CD4-positive, CD25-positive, alpha-beta regulatory T cell (primary cell): ENCODE data around the gene DUSP1. TPM values are rescaled to one million over a fixed set of nuclear protein-coding genes. Genes with fewer than 3 reads are reported as not detected.

Experiments used
- ATAC-seq, 2 donors: fragments of 150-1000 bp; cut with Tn5 transposase; one replicate each; pipeline ENCODE4 v1.10.0; 2021; ENCODE audit warnings: low read depth in 2 of 2, moderate number of reproducible peaks in 2 of 2, moderate library complexity in 1 of 2
- DNase-seq, 3 donors: peaks; one replicate each; pipeline versions ENCODE4 v3.0.0 to v3.0.0-alpha.2; 2012 to 2022; ENCODE audit warnings: mixed read lengths in 1 of 3
- H3K27ac ChIP-seq: one replicate; pipeline ENCODE4 v1.7.0; 2013; ENCODE audit warnings: mild to moderate bottlenecking, low read length; ENCODE audit not compliant: insufficient read depth, poor library complexity, severe bottlenecking
- H3K27me3 ChIP-seq: one replicate; pipeline ENCODE4 v1.7.0; 2013; ENCODE audit warnings: low read length; ENCODE audit not compliant: control insufficient read depth, insufficient read depth
- H3K36me3 ChIP-seq: one replicate; pipeline ENCODE4 v1.7.0; 2013; ENCODE audit warnings: mild to moderate bottlenecking, low read length, moderate library complexity; ENCODE audit not compliant: control insufficient read depth, insufficient read depth
- H3K4me1 ChIP-seq: 2 replicates; pipeline ENCODE4 v1.7.0; 2013; ENCODE audit warnings: mild to moderate bottlenecking, low read length; ENCODE audit not compliant: insufficient read depth, control insufficient read depth, poor library complexity, severe bottlenecking
- H3K4me3 ChIP-seq: one replicate; pipeline ENCODE4 v1.7.0; 2013; ENCODE audit warnings: low read depth, mild to moderate bottlenecking, low read length, moderate library complexity
- H3K9me3 ChIP-seq, 2 experiments: 1 replicate in 1 of 2; 2 replicates in 1 of 2; pipeline ENCODE4 v1.7.0; 2013; ENCODE audit warnings: low read length in 2 of 2, mild to moderate bottlenecking in 1 of 2, moderate library complexity in 1 of 2; ENCODE audit not compliant: control insufficient read depth in 2 of 2
- H3K27ac Mint-ChIP-seq, 3 donors: one replicate each; pipeline ENCODE4 v1.8.0; 2020 to 2022; ENCODE audit warnings: mild to moderate bottlenecking in 3 of 3, mixed read lengths in 3 of 3, moderate library complexity in 2 of 3
- H3K27me3 Mint-ChIP-seq: one replicate; pipeline ENCODE4 v1.8.0; 2022; ENCODE audit warnings: mild to moderate bottlenecking, mixed read lengths
- H3K36me3 Mint-ChIP-seq: one replicate; pipeline ENCODE4 v1.8.0; 2020; ENCODE audit warnings: mixed read lengths
- H3K4me1 Mint-ChIP-seq, 4 donors: one replicate each; pipeline ENCODE4 v1.8.0; 2020 to 2022; ENCODE audit warnings: mixed read lengths in 4 of 4, mild to moderate bottlenecking in 1 of 4
- H3K4me3 Mint-ChIP-seq, 4 donors: one replicate each; pipeline ENCODE4 v1.8.0; 2020 to 2022; ENCODE audit warnings: mild to moderate bottlenecking in 4 of 4, mixed read lengths in 4 of 4, moderate library complexity in 3 of 4
- H3K9me3 Mint-ChIP-seq, 7 donors: one replicate each; pipeline ENCODE4 v1.8.0; 2020 to 2022; ENCODE audit warnings: mixed read lengths in 7 of 7, mild to moderate bottlenecking in 3 of 7, moderate library complexity in 2 of 7
- polyA plus RNA-seq, 4 donors: library from polyadenylated mRNA; unstranded; fragments of 300-500 nt; fragmentation: Illumina TruSeq; gene quantifications; one replicate each; pipeline ENCODE4 v1.2.3, GENCODE V29; 2021
- total RNA-seq: library from RNA; stranded (reverse); gene quantifications from one replicate; pipeline ENCODE4 v1.2.3, GENCODE V29; 2022

Gene DUSP1, protein sequence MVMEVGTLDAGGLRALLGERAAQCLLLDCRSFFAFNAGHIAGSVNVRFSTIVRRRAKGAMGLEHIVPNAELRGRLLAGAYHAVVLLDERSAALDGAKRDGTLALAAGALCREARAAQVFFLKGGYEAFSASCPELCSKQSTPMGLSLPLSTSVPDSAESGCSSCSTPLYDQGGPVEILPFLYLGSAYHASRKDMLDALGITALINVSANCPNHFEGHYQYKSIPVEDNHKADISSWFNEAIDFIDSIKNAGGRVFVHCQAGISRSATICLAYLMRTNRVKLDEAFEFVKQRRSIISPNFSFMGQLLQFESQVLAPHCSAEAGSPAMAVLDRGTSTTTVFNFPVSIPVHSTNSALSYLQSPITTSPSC
- total RNA-seq (2,095 TPM), polyA plus RNA-seq (100 to 1,000 TPM; 298 to 551 (median 412) TPM)

DNA sequence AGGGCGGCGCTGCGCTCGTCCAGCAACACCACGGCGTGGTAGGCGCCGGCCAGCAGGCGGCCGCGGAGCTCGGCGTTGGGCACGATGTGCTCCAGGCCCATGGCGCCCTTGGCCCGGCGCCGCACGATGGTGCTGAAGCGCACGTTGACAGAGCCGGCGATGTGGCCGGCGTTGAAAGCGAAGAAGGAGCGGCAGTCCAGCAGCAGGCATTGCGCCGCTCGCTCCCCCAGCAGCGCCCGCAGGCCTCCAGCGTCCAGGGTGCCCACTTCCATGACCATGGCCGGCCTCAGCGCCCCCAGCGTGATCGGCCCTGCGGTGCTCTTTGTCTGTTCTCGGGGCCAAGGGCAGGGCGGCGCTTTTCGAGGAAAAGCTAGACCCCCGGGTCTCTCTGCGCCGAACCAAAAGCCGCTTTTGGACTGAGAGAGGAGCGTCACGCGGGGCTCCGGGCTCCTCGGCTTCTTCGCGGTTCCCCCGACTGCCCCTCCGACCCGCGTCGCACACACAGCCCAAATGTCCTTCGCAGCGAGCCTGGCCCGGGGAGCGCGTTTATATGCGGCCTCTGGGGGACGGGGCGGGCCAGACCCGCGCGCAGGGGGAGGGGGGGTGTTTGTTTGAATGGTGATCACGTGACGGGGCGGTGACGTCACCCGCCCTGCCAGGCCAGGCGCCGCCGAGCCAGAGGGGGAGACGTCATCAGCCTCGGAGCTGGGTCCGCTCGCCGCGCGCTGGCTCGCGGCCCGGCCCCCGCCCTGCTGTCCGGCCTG lies at the start of gene DUSP1:
TSS of gene DUSP1 (minus strand) at position 521 of the 764 bp plus-strand sequence. CDS start at position 278, 243 bp downstream.
- H3K27me3 ChIP-seq: no peaks in the 10 kb centered on the region
- peak within 1 kb of the TSS; percentile 94 to 99 (median 96) for H3K4me3 Mint-ChIP-seq
- H3K27ac Mint-ChIP-seq: peak within 1 kb of the TSS; percentile 97 to 100 (median 100)
- no peaks in the 10 kb centered on the region for H3K9me3 ChIP-seq
- DNase-seq (peak; percentile 94 to 99 (median 97)), ATAC-seq (peak; percentile 63 to 65)
- H3K4me3 ChIP-seq: peak within 1 kb of the TSS; percentile 99
- peak within 1 kb of the TSS; percentile 100 for H3K27ac ChIP-seq
- peaks cover 8% of the 10 kb centered on the region for H3K36me3 Mint-ChIP-seq
- H3K27me3 Mint-ChIP-seq: peaks cover 15% of the 10 kb centered on the region
- H3K9me3 Mint-ChIP-seq: peaks cover 0 to 2% (median 0%) of the 10 kb centered on the region in 7 donors
- peaks cover 25% of the 10 kb centered on the region for H3K36me3 ChIP-seq
- H3K4me1 Mint-ChIP-seq: peaks cover 23 to 78% (median 56%) of the 10 kb centered on the region in 4 donors
- H3K4me1 ChIP-seq: peaks cover 66% of the 10 kb centered on the region

DNA sequence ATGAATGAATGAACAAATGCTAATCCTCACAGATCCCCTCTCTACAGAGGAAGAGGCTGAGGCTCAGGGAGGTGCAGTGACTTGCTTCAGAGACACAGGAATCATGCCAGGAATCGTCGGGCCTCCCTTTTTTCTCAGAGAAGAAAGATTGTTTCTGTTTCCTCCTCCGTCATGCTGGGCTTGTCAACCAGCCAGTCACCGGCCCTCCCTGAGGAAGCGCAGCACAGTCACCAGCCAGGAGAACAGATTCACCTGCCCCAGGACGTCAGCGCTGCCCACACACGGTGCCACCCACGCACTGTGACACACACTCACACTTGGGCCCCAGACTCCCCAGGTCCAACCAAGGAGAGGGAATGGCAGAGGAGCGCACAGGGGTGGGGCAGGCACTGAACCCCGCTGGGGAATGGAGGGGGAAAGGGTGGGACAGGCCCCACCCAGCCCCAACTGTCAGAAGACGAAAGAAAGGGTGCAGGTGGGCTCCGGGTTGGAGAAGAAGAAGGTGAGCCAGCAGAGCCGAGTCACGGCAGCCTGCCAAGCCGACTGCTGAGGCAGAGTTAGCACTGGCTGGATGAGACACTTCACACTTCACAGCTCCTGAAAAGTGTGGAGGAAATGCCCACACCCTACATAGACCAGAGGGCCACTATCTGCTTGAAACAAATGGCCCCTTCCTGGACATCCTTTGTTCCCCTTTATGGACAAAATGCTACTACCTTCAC lies 49.2 kb upstream of the DUSP1 start:
- H3K9me3 Mint-ChIP-seq: peaks cover 0 to 3% (median 1%) of the 10 kb centered on the region in 7 donors
- no peaks in the 10 kb centered on the region for H3K4me1 Mint-ChIP-seq
- no peak for DNase-seq
- no peak overlapping the region for H3K4me3 ChIP-seq
- H3K27ac ChIP-seq: no peak overlapping the region
- H3K9me3 ChIP-seq: peaks cover 1% of the 10 kb centered on the region in 2 experiments
- no peaks in the 10 kb centered on the region for H3K27me3 ChIP-seq
- H3K36me3 ChIP-seq: no peaks in the 10 kb centered on the region
- no peaks in the 10 kb centered on the region for H3K36me3 Mint-ChIP-seq
- no peak overlapping the region for H3K27ac Mint-ChIP-seq
- H3K27me3 Mint-ChIP-seq: peaks cover 11% of the 10 kb centered on the region
- no peaks in the 10 kb centered on the region for H3K4me1 ChIP-seq
- no peak overlapping the region for H3K4me3 Mint-ChIP-seq
- ATAC-seq: no peak

DNA sequence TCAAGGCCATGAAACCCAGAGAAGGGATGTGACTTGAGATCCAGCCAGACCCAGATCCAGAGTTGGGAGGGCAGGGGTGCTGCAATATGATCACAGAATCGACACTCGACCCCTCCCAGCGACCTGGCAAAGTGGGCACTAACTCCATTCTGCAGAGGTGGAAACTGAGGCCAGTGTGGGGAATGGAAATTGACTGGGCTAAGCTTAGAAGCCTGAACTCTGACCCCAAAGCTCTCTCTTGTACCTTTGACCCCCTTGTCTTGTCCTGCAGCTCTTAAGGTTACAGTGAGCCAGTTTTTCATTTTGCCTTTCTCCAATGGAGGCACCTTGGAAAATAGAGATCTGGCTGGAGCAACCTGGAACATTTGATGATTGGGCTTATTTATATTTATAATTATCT lies 48.6 kb upstream of the DUSP1 start:
- no peaks in the 10 kb centered on the region for H3K4me1 Mint-ChIP-seq
- H3K9me3 Mint-ChIP-seq: peaks cover 0 to 2% (median 0%) of the 10 kb centered on the region in 7 donors
- DNase-seq (no peak), ATAC-seq (no peak)
- Histone ChIP-seq H3K27ac (no peak overlapping the region), H3K9me3 (no peaks in the 10 kb centered on the region), H3K4me3 (no peak overlapping the region), H3K36me3 (no peaks in the 10 kb centered on the region), H3K4me1 (no peaks in the 10 kb centered on the region), H3K27me3 (no peaks in the 10 kb centered on the region)
- H3K27ac Mint-ChIP-seq: peak overlapping the region in 1 of 3 donors; percentile 59
- no peaks in the 10 kb centered on the region for H3K36me3 Mint-ChIP-seq
- no peak overlapping the region for H3K4me3 Mint-ChIP-seq
- H3K27me3 Mint-ChIP-seq: peaks cover 11% of the 10 kb centered on the region

DNA sequence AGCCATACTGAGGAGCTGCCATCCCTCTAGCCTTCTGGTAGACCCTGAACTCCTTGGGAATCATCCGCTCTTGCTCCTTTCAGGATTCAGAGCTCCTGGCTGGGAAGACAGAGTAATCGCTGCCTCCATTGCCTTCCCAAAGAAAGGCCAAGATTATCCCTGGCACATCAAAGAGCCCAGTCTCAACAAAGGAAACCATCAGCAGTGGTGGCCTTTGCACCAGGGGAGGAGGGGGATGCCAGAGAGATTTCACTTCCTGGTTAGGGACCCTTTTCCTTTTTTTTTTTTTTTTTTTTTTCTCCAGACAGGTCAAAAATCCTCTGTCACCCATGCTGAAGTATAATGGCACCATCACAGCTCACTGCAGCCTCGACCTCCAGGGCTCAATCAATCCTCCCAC lies 47.1 kb upstream of the DUSP1 start:
- Mint-ChIP-seq H3K36me3 (no peaks in the 10 kb centered on the region), H3K27ac (no peak overlapping the region), H3K9me3 (peaks cover 0 to 2% (median 0%) of the 10 kb centered on the region in 7 donors), H3K4me1 (no peaks in the 10 kb centered on the region), H3K27me3 (peaks cover 19% of the 10 kb centered on the region), H3K4me3 (no peak overlapping the region)
- ATAC-seq (no peak), DNase-seq (no peak)
- no peaks in the 10 kb centered on the region for H3K36me3 ChIP-seq
- no peak overlapping the region for H3K4me3 ChIP-seq
- no peak overlapping the region for H3K27ac ChIP-seq
- H3K27me3 ChIP-seq: no peaks in the 10 kb centered on the region
- H3K9me3 ChIP-seq: no peaks in the 10 kb centered on the region
- H3K4me1 ChIP-seq: no peaks in the 10 kb centered on the region

DNA sequence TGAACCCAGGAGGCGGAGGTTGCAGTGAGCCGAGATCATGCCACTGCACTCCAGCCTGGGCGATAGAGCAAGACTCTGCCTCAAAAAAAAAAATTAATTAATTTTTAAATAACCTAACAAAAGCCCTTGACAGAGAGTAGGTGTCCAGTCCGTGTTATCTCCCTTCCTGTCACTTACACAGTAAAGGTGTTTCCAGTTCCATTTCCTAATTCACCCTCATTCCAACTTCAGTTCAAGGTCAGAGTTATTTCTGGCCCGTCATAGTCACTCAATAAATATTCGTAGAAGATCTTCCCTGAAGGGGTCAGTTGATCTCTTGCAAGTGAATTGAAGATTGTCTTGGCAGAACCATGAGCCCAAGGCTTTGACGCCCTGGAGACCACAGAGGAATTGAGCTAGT lies 46.7 kb upstream of the DUSP1 start:
- DNase-seq (no peak), ATAC-seq (no peak)
- Mint-ChIP-seq H3K4me1 (no peaks in the 10 kb centered on the region), H3K9me3 (peaks cover 0 to 3% (median 0%) of the 10 kb centered on the region in 7 donors), H3K27me3 (peaks cover 19% of the 10 kb centered on the region), H3K4me3 (no peak overlapping the region), H3K27ac (no peak overlapping the region), H3K36me3 (no peaks in the 10 kb centered on the region)
- Histone ChIP-seq H3K27me3 (no peaks in the 10 kb centered on the region), H3K36me3 (no peaks in the 10 kb centered on the region), H3K9me3 (no peaks in the 10 kb centered on the region), H3K4me1 (no peaks in the 10 kb centered on the region), H3K4me3 (no peak overlapping the region), H3K27ac (no peak overlapping the region)

DNA sequence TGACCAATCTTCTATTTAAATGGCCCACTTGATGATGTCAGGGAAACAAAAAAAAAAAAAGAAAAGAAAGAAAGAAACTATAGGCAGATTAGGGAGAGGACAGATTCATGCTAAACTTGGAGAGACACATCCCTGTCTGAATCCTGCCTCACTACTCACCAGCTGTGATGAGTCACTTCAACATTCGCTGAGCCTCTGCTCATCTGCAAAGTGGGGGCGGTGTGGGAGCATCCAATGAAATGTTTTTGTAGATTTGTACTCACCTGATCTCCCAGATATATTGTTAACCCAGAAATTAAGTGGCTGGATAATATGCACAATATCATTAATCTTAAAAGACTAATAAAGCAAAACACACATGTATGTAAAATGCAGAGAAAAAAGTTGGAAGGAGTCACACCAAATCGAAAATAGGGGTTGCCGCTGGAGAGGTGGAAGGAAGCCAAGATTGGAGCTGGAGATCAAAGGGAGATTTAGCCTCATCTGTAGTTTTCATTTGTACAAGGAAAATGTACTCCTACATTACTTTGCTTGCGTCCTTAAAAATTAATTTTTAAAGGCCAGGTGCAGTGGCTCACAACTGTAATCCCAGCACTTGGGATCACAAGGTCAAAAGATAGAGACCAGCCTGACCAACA lies 46.0 kb upstream of the DUSP1 start:
- Mint-ChIP-seq H3K9me3 (peaks cover 0 to 3% (median 0%) of the 10 kb centered on the region in 7 donors), H3K4me3 (no peak overlapping the region), H3K27me3 (peaks cover 19% of the 10 kb centered on the region), H3K4me1 (no peaks in the 10 kb centered on the region), H3K27ac (no peak overlapping the region), H3K36me3 (no peaks in the 10 kb centered on the region)
- Histone ChIP-seq H3K9me3 (no peaks in the 10 kb centered on the region), H3K27ac (no peak overlapping the region), H3K36me3 (no peaks in the 10 kb centered on the region), H3K4me3 (no peak overlapping the region), H3K27me3 (no peaks in the 10 kb centered on the region), H3K4me1 (no peaks in the 10 kb centered on the region)
- ATAC-seq: no peak
- DNase-seq: no peak

DNA sequence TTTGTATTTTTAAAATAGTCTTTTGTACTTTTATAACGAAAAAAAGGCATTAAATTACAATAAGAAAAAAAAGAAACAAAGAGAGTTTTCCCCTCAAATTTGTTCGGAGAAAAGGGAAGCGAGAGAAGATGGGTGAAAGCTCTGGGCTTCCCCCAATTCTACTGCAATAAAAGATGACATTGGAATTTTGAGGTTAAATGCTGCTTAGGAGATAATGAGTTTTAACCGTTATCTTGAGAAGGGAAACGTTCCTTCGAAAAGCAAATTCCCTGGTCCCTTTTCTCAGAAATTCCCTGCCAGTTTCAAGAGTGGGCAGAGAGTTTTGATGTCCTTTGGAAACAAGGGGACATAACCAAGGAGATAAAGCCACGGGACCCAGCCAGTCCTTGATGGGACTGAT lies 44.6 kb upstream of the DUSP1 start:
- ATAC-seq (no peak), DNase-seq (no peak)
- no peaks in the 10 kb centered on the region for H3K36me3 ChIP-seq
- H3K36me3 Mint-ChIP-seq: no peaks in the 10 kb centered on the region
- no peak overlapping the region for H3K4me3 Mint-ChIP-seq
- H3K9me3 Mint-ChIP-seq: peaks cover 0 to 3% (median 0%) of the 10 kb centered on the region in 7 donors
- peaks cover 19% of the 10 kb centered on the region for H3K27me3 Mint-ChIP-seq
- H3K9me3 ChIP-seq: no peaks in the 10 kb centered on the region
- no peaks in the 10 kb centered on the region for H3K27me3 ChIP-seq
- no peak overlapping the region for H3K4me3 ChIP-seq
- no peak overlapping the region for H3K27ac ChIP-seq
- no peaks in the 10 kb centered on the region for H3K4me1 ChIP-seq
- H3K27ac Mint-ChIP-seq: no peak overlapping the region
- no peaks in the 10 kb centered on the region for H3K4me1 Mint-ChIP-seq
